SK-N-SH treated with all-trans-retinoic acid at 6 μM for 48 hours (cell line): ENCODE measurements around the gene COQ5.

Experiments
- ATAC-seq: fragments of 200-7000 bp; cut with Tn5 transposase; 3 replicates; pipeline ENCODE4 v1.9.1; 2020; ENCODE audit warnings: mild to moderate bottlenecking, moderate library complexity
- BACH2 ChIP-seq: fragments of 250-450 bp; sonication (Bioruptor Pico); IDR thresholded peaks from 2 replicates; pipeline ENCODE4 v1.9.0; 2021; ENCODE audit warnings: mild to moderate bottlenecking, borderline replicate concordance
- CREB5 ChIP-seq: fragments of 250-450 bp; sonication (Bioruptor Pico); IDR thresholded peaks from 2 replicates; pipeline ENCODE4 v1.5.1; 2020; ENCODE audit warnings: low read depth, mild to moderate bottlenecking, moderate library complexity
- CSDC2 ChIP-seq: fragments of 250-450 bp; sonication (Bioruptor Pico); IDR thresholded peaks from 2 replicates; pipeline ENCODE4 v1.5.0; 2020; ENCODE audit warnings: mild to moderate bottlenecking, moderate library complexity
- CSRNP3 ChIP-seq: fragments of 250-450 bp; sonication (Bioruptor Pico); IDR thresholded peaks from 2 replicates; pipeline ENCODE4 v1.5.1; 2021; ENCODE audit warnings: mild to moderate bottlenecking, moderate library complexity
- GLIS3 ChIP-seq: fragments of 250-450 bp; sonication (Bioruptor Pico); IDR thresholded peaks from 2 replicates; pipeline ENCODE4 v1.5.0; 2020; ENCODE audit warnings: mild to moderate bottlenecking, moderate library complexity
- ISL1 ChIP-seq: fragments of 250-450 bp; sonication (Bioruptor Pico); IDR thresholded peaks from 2 replicates; pipeline ENCODE4 v2.1.2; 2022; ENCODE audit warnings: mild to moderate bottlenecking, moderate library complexity
- PATZ1 ChIP-seq: fragments of 250-450 bp; sonication (Bioruptor Pico); IDR thresholded peaks from 2 replicates; pipeline ENCODE4 v1.8.0; 2020; ENCODE audit warnings: mild to moderate bottlenecking, moderate library complexity, borderline replicate concordance
- POU6F1 ChIP-seq: fragments of 250-450 bp; sonication (Bioruptor Pico); IDR thresholded peaks from 2 replicates; pipeline ENCODE4 v1.8.0; 2021; ENCODE audit warnings: low read depth, mild to moderate bottlenecking, moderate library complexity, borderline replicate concordance
- PPARA ChIP-seq: fragments of 250-450 bp; sonication (Bioruptor Pico); IDR thresholded peaks from 2 replicates; pipeline ENCODE4 v1.5.0; 2020; ENCODE audit warnings: mild to moderate bottlenecking, borderline replicate concordance
- RARB ChIP-seq: fragments of 250-450 bp; sonication (Bioruptor Pico); IDR thresholded peaks from 2 replicates; pipeline ENCODE4 v1.8.0; 2021; ENCODE audit warnings: mild to moderate bottlenecking, moderate library complexity
- SNAI2 ChIP-seq: fragments of 250-450 bp; sonication (Bioruptor Pico); IDR thresholded peaks from 2 replicates; pipeline ENCODE4 v1.5.0; 2020; ENCODE audit warnings: mild to moderate bottlenecking, moderate library complexity
- TOX ChIP-seq: fragments of 250-450 bp; sonication (Bioruptor Pico); IDR thresholded peaks from 2 replicates; pipeline ENCODE4 v1.8.0; 2021; ENCODE audit warnings: mild to moderate bottlenecking, moderate library complexity, borderline replicate concordance
- TSHZ2 ChIP-seq: fragments of 250-450 bp; sonication (Bioruptor Pico); IDR thresholded peaks from 2 replicates; pipeline ENCODE4 v1.5.0; 2020; ENCODE audit warnings: mild to moderate bottlenecking, moderate library complexity
- ZC3H10 ChIP-seq: fragments of 250-450 bp; sonication (Bioruptor Pico); IDR thresholded peaks from 2 replicates; pipeline ENCODE4 v1.5.1; 2021; ENCODE audit warnings: mild to moderate bottlenecking, moderate library complexity
- ZFP3 ChIP-seq: fragments of 250-450 bp; sonication (Bioruptor Pico); IDR thresholded peaks from 2 replicates; pipeline ENCODE4 v1.5.0; 2020; ENCODE audit warnings: mild to moderate bottlenecking, moderate library complexity
- ZFP30 ChIP-seq: fragments of 450-650 bp; formaldehyde crosslinking; IDR thresholded peaks from 2 replicates; pipeline ENCODE4 v1.5.0; 2022; ENCODE audit warnings: mild to moderate bottlenecking, moderate library complexity
- ZNF70 ChIP-seq: fragments of 450-650 bp; formaldehyde crosslinking; IDR thresholded peaks from 2 replicates; pipeline ENCODE4 v1.5.0; 2020; ENCODE audit warnings: mild to moderate bottlenecking, moderate library complexity

Gene COQ5

GRCh38 chr12:120542166-120542565 is 13.2 kb upstream of the COQ5 start:
- no peak for ATAC-seq
- no peak for TF ChIP-seq GLIS3 (CRISPR knock-in tag)
- TF ChIP-seq ZFP3 (CRISPR knock-in tag) = no peak
- no peak for TF ChIP-seq BACH2 (CRISPR knock-in tag)
- no peak for TF ChIP-seq TSHZ2 (CRISPR knock-in tag)
- TF ChIP-seq PPARA (CRISPR knock-in tag) = no peak
- no peak for TF ChIP-seq RARB (CRISPR knock-in tag)
- no peak for TF ChIP-seq ZC3H10
- no peak for TF ChIP-seq ZNF70 (CRISPR knock-in tag)
- no peak for TF ChIP-seq ISL1 (CRISPR knock-in tag)
- TF ChIP-seq CREB5 (CRISPR knock-in tag) = no peak
- no peak for TF ChIP-seq CSDC2 (CRISPR knock-in tag)

- no peak for ATAC-seq
- TF ChIP-seq GLIS3 (CRISPR knock-in tag) = no peak
- TF ChIP-seq ZNF70 (CRISPR knock-in tag) = no peak
- no peak for TF ChIP-seq BACH2 (CRISPR knock-in tag)
- TF ChIP-seq TOX (CRISPR knock-in tag) = no peak
- TF ChIP-seq PATZ1 (CRISPR knock-in tag) = no peak
These were observed 11.5 kb upstream of the COQ5 start for GRCh38 chr12:120540445-120540844.

- TF ChIP-seq ZFP3 (CRISPR knock-in tag) = no peak
- TF ChIP-seq CSRNP3 (CRISPR knock-in tag) = no peak
- no peak for TF ChIP-seq RARB (CRISPR knock-in tag)
- TF ChIP-seq ZNF70 (CRISPR knock-in tag) = no peak
- no peak for TF ChIP-seq POU6F1 (CRISPR knock-in tag)
- no peak for TF ChIP-seq SNAI2 (CRISPR knock-in tag)
- TF ChIP-seq CSDC2 (CRISPR knock-in tag) = no peak
- ATAC-seq = peak; percentile 21
These were observed 10.3 kb upstream of the COQ5 start for GRCh38 chr12:120539303-120539702.

- peak; percentile 67 for ATAC-seq
- TF ChIP-seq ZFP30 = no peak
- peak; percentile 56; the same call in 1 of the 2 replicates for TF ChIP-seq ISL1 (CRISPR knock-in tag)
- TF ChIP-seq, all 23 proteins: peak for 1
These were observed 9.6 kb upstream of the COQ5 start for GRCh38 chr12:120538281-120539156.
